H1 (cell line): ENCODE results near the gene SGMS1. TPM values are rescaled to one million over a fixed set of nuclear protein-coding genes. Genes with fewer than 3 reads are reported as not detected.

Experiments used
- CTCF ChIA-PET: fragments of 300-600 bp; sonication (Branson Sonifier 250); formaldehyde crosslinking; loops from one replicate; lab custom pipeline; 2021; ENCODE audit not compliant: partially characterized antibody; lab: Charles Lee
- POLR2A ChIA-PET: fragments of 300-600 bp; sonication (Branson Sonifier 250); formaldehyde crosslinking; loops from one replicate; lab custom pipeline; 2021; ENCODE audit warnings: inconsistent platforms; ENCODE audit not compliant: partially characterized antibody; lab: Charles Lee
- DNase-seq, 2 experiments: peaks; one replicate each; pipeline versions ENCODE4 v3.0.0 to v3.0.0-alpha.2; 2010 to 2022; ENCODE audit warnings: low spot score in 2 of 2, low read depth in 1 of 2, mixed read lengths in 1 of 2
- FAIRE-seq: peaks from 2 replicates; lab custom pipeline; 2011; peaks lifted over from hg19 to GRCh38; lab: Jason Lieb, UNC
- H2AFZ ChIP-seq: 2 replicates; pipeline ENCODE4 v1.8.1; 2012; ENCODE audit warnings: low read length, inconsistent platforms
- H2AK5ac ChIP-seq: 2 replicates; pipeline ENCODE4 v1.6.1; 2013; ENCODE audit warnings: low read depth, low read length
- H2BK120ac ChIP-seq: replicated peaks from 2 replicates; pipeline ENCODE3; 2013; ENCODE audit warnings: low read depth, low read length, inconsistent platforms
- H2BK12ac ChIP-seq: 2 replicates; pipeline ENCODE4 v1.6.1; 2013; ENCODE audit warnings: low read depth, low read length
- H2BK15ac ChIP-seq: 2 replicates; pipeline ENCODE4 v1.6.1; 2013; ENCODE audit warnings: low read length
- H2BK20ac ChIP-seq: 2 replicates; pipeline ENCODE4 v1.6.1; 2013; ENCODE audit warnings: low read length
- H2BK5ac ChIP-seq: 2 replicates; pipeline ENCODE4 v1.6.1; 2013; ENCODE audit warnings: low read depth, low read length
- H3K14ac ChIP-seq: 2 replicates; pipeline ENCODE4 v1.6.1; 2013; ENCODE audit warnings: inconsistent platforms; ENCODE audit not compliant: insufficient read length
- H3K18ac ChIP-seq: 2 replicates; pipeline ENCODE4 v1.6.1; 2013; ENCODE audit warnings: low read length; ENCODE audit errors: extremely low read depth
- H3K23ac ChIP-seq: 2 replicates; pipeline ENCODE4 v1.6.1; 2013; ENCODE audit warnings: inconsistent platforms; ENCODE audit not compliant: insufficient read length
- H3K23me2 ChIP-seq: 2 replicates; pipeline ENCODE4 v1.6.1; 2013; ENCODE audit warnings: low read depth, low read length
- H3K27ac ChIP-seq: 2 replicates; pipeline ENCODE4 v1.6.1; 2011; ENCODE audit warnings: low read depth, low read length, inconsistent platforms
- H3K27me3 ChIP-seq, 4 experiments: replicated peaks in 1 of 4; 1 replicate in 1 of 4; 2 replicates in 3 of 4; pipeline versions ENCODE4 v1.6.1 to v1.8.1; 2011 to 2013; ENCODE audit warnings: low read length in 3 of 4, mild to moderate bottlenecking in 3 of 4, inconsistent platforms in 2 of 4, mixed read lengths in 2 of 4, moderate library complexity in 1 of 4; ENCODE audit not compliant: control insufficient read depth in 3 of 4, insufficient read depth in 3 of 4; ENCODE audit errors: extremely low read depth in 1 of 4
- H3K36me3 ChIP-seq, 4 experiments: 2 replicates each; pipeline versions ENCODE4 v1.6.1 to v1.8.1; 2011 to 2013; ENCODE audit warnings: mild to moderate bottlenecking in 4 of 4, low read length in 3 of 4, moderate library complexity in 2 of 4, control low read depth in 1 of 4, inconsistent platforms in 1 of 4; ENCODE audit not compliant: insufficient read depth in 4 of 4, control insufficient read depth in 2 of 4
- H3K4ac ChIP-seq: replicated peaks from 2 replicates; pipeline ENCODE3; 2013; ENCODE audit warnings: low read length, low read depth, mixed read lengths, inconsistent platforms; ENCODE audit not compliant: insufficient read length
- H3K4me1 ChIP-seq, 4 experiments: replicated peaks in 1 of 4; 1 replicate in 1 of 4; 2 replicates in 3 of 4; pipeline versions ENCODE4 v1.6.1 to v1.8.1; 2011 to 2013; ENCODE audit warnings: low read length in 3 of 4, inconsistent platforms in 2 of 4, mixed read lengths in 1 of 4; ENCODE audit not compliant: insufficient read depth in 4 of 4, control insufficient read depth in 3 of 4
- H3K4me2 ChIP-seq, 2 experiments: 2 replicates each; pipeline versions ENCODE4 v1.6.1 to v1.8.1; 2011 to 2013; ENCODE audit warnings: low read depth in 2 of 2, low read length in 2 of 2, control low read depth in 1 of 2, inconsistent platforms in 1 of 2, mild to moderate bottlenecking in 1 of 2; ENCODE audit not compliant: insufficient read depth in 1 of 2
- H3K4me3 ChIP-seq, 4 experiments: fragments of 200-600, 300-600 bp in 1 of 4; sonication (generic), shearing (Covaris generic), sonication (Bioruptor Twin) in 1 of 4; 2 replicates each; pipeline versions ENCODE4 v1.5.1 to v1.8.1; 2011 to 2016; ENCODE audit warnings: low read length in 4 of 4, low read depth in 3 of 4, control low read depth in 2 of 4, inconsistent platforms in 2 of 4, mild to moderate bottlenecking in 2 of 4, mixed read lengths in 1 of 4, moderate library complexity in 1 of 4; ENCODE audit not compliant: insufficient read depth in 2 of 4; ENCODE audit errors: extremely low read depth in 1 of 4
- H3K56ac ChIP-seq: replicated peaks from 2 replicates; pipeline ENCODE3; 2013; ENCODE audit warnings: low read depth, mild to moderate bottlenecking, mixed read lengths, low read length, inconsistent platforms; ENCODE audit not compliant: insufficient read length
- H3K79me1 ChIP-seq: 2 replicates; pipeline ENCODE4 v1.6.1; 2013; ENCODE audit warnings: low read depth, low read length, control low read depth
- H3K79me2 ChIP-seq, 2 experiments: 2 replicates each; pipeline versions ENCODE4 v1.6.1 to v1.8.1; 2012 to 2013; ENCODE audit warnings: low read length in 2 of 2, mild to moderate bottlenecking in 2 of 2, inconsistent platforms in 1 of 2; ENCODE audit not compliant: insufficient read depth in 2 of 2, control insufficient read depth in 1 of 2
- H3K9ac ChIP-seq, 4 experiments: replicated peaks in 1 of 4; 1 replicate in 1 of 4; 2 replicates in 3 of 4; pipeline versions ENCODE4 v1.6.1 to v1.8.1; 2011 to 2013; ENCODE audit warnings: low read depth in 3 of 4, low read length in 3 of 4, control low read depth in 2 of 4, mild to moderate bottlenecking in 2 of 4, moderate library complexity in 2 of 4, inconsistent platforms in 1 of 4; ENCODE audit errors: extremely low read depth in 1 of 4
- H3K9me3 ChIP-seq, 2 experiments: 2 replicates each; pipeline versions ENCODE4 v1.6.1 to v1.8.1; 2012 to 2013; ENCODE audit warnings: mild to moderate bottlenecking in 2 of 2, moderate library complexity in 2 of 2, control low read depth in 1 of 2, inconsistent platforms in 1 of 2, low read depth in 1 of 2, low read length in 1 of 2, mixed read lengths in 1 of 2; ENCODE audit not compliant: insufficient read depth in 2 of 2
- H4K20me1 ChIP-seq, 2 experiments: replicated peaks in 1 of 2; 2 replicates each; pipeline versions ENCODE3 to v1.8.1; 2011 to 2013; ENCODE audit warnings: inconsistent platforms in 2 of 2, low read length in 2 of 2, mild to moderate bottlenecking in 1 of 2; ENCODE audit not compliant: insufficient read depth in 2 of 2, control insufficient read depth in 1 of 2
- H4K5ac ChIP-seq: 2 replicates; pipeline ENCODE4 v1.6.1; 2013; ENCODE audit warnings: low read length, low read depth, mixed read lengths, inconsistent platforms; ENCODE audit not compliant: insufficient read length
- H4K8ac ChIP-seq: 2 replicates; pipeline ENCODE4 v1.8.0; 2013; ENCODE audit warnings: mild to moderate bottlenecking, moderate library complexity, low read length, inconsistent platforms; ENCODE audit not compliant: insufficient read depth; ENCODE audit errors: extremely low read depth
- H4K91ac ChIP-seq: replicated peaks from 2 replicates; pipeline ENCODE3; 2013; ENCODE audit warnings: low read length, mixed read lengths, inconsistent platforms; ENCODE audit not compliant: insufficient read length
- KDM1A ChIP-seq: fragments of 200-600, 300-600 bp; sonication (generic); IDR thresholded peaks from 2 replicates; pipeline ENCODE4 v1.7.1; 2016; ENCODE audit warnings: mild to moderate bottlenecking, low read length, borderline replicate concordance
- MAFK ChIP-seq: IDR thresholded peaks from 2 replicates; pipeline ENCODE4 v1.6.1; 2012; ENCODE audit warnings: low read depth, mild to moderate bottlenecking, improper control_type of control experiment, low read length
- PHF8 ChIP-seq: fragments of 200-600 bp; sonication (generic); conservative IDR thresholded peaks from 2 replicates; pipeline ENCODE4 v1.7.1; 2012; ENCODE audit warnings: low read depth, mild to moderate bottlenecking, inconsistent platforms, low read length, moderate library complexity
- RNF2 ChIP-seq: fragments of 200-900, 300-1000 bp; sonication (generic); IDR thresholded peaks from 2 replicates; pipeline ENCODE4 v1.7.1; 2016; ENCODE audit warnings: borderline replicate concordance, low read depth, mild to moderate bottlenecking, antibody characterized with exemption, low read length; ENCODE audit not compliant: poor library complexity, severe bottlenecking; ENCODE audit errors: missing control alignments
- YY1 ChIP-seq: IDR thresholded peaks from 2 replicates; pipeline ENCODE4 v1.6.1; 2011; ENCODE audit warnings: low read depth, mild to moderate bottlenecking, low read length
- WGBS, 2 experiments: shearing (Covaris generic) in 1 of 2; methylation state at CpG; one replicate each; pipeline versions ENCODE4 v1.1.6 to v1.1.7; 2013 to 2015; ENCODE audit warnings: low lambda C conversion rate in 2 of 2, mixed read lengths in 2 of 2, inconsistent platforms in 1 of 2, low coverage in 1 of 2, missing lambda C conversion rate in 1 of 2; ENCODE audit not compliant: insufficient replicate concordance in 2 of 2, insufficient coverage in 1 of 2, insufficient read length in 1 of 2; ENCODE audit errors: extremely low coverage in 1 of 2, missing lambda C conversion rate in 1 of 2; 5-methylcytosine and 5-hydroxymethylcytosine counted together
- polyA plus RNA-seq, 7 experiments: library from polyadenylated mRNA; depleted of rRNA in 3 of 7; stranded (reverse) in 5 of 7; unstranded in 2 of 7; fragments of >200 nt in 5 of 7; fragments of 200-250 nt in 2 of 7; gene quantifications; 1 replicate in 5 of 7; 2 replicates in 1 of 7; 4 replicates in 1 of 7; pipeline versions ENCODE4 v1.2.1 to v1.2.3, GENCODE V29; 2011 to 2013; ENCODE audit warnings: missing spikeins in 2 of 7, mixed read lengths in 2 of 7
- total RNA-seq: library from RNA; stranded (reverse); fragmentation: NEBNext Ultra II Directional; extraction: Animal tissue kit (Norgen Biotek cat#: 25700); gene quantifications from 2 replicates; pipeline ENCODE4 v1.2.1, GENCODE V29; 2021

The SGMS1 gene
- total and polyA plus RNA-seq, 2 of the 8 experiments (the other 6 are each of a cell fraction or from before 2014, with no cell fraction given), result 6.0 to 15.6 TPM

DNA sequence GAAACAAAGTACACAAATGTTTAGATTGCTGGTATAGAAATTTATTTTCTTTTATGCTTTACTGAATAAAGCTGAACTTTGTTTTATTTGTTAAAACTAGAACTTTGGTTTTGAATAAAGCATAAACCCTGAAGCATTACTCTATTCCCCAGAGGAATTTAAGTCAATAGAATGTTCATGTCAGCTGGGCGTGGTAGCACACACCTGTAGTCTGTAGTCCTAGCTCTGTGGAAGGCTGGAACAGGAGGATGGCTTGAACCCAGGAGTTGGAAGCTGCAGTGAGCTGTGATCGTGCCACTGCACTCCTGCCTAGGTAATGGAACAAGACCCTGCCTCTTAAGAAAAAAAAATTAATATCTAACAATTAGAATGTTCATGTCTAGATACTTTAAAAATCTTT, 233.5 kb downstream of the SGMS1 start:
- POLR2A ChIA-PET, result no interaction called here
- no peak overlapping the region for H2BK15ac ChIP-seq
- H3K9ac ChIP-seq, result no peak overlapping the region
- no peak overlapping the region for H2AFZ ChIP-seq
- no peaks in the 10 kb centered on the region for H3K23me2 ChIP-seq
- H3K56ac ChIP-seq, result no peak overlapping the region
- H3K27ac ChIP-seq, result no peak overlapping the region
- no peaks in the 10 kb centered on the region for H3K36me3 ChIP-seq
- no peak for TF ChIP-seq RNF2
- no peak for TF ChIP-seq PHF8
- TF ChIP-seq KDM1A, result no peak
- no peak for TF ChIP-seq YY1
- TF ChIP-seq MAFK, result no peak
- no peaks in the 10 kb centered on the region for H3K9me3 ChIP-seq
- no peak overlapping the region for H2BK5ac ChIP-seq
- H2AK5ac ChIP-seq, result no peak overlapping the region
- H2BK20ac ChIP-seq, result no peak overlapping the region
- FAIRE-seq (no peak), DNase-seq (no peak)
- no peak overlapping the region for H4K5ac ChIP-seq
- H3K79me2 ChIP-seq, result peaks cover 0 to 3% of the 10 kb centered on the region in 2 experiments; a peak in 1 of 4 replicates
- H4K91ac ChIP-seq, result no peak overlapping the region
- H2BK12ac ChIP-seq, result no peak overlapping the region
- CTCF ChIA-PET, result interaction anchor here (0.8 kb wide), 1 partner anchor 23 kb away, joined by 4 read pairs; no protein-coding TSS in a partner anchor
- H3K4me1 ChIP-seq, result peaks cover 0 to 6% (median 1%) of the 10 kb centered on the region in 4 experiments; a peak in 4 of 7 replicates
- no peaks in the 10 kb centered on the region for H4K20me1 ChIP-seq
- no peak overlapping the region for H3K4me3 ChIP-seq
- WGBS, 2 experiments, result 91% methylated on average over 2 of the region's 2 CpGs; no CpG with 5 or more reads in 1 of the 2 experiments
- no peak overlapping the region for H2BK120ac ChIP-seq
- H3K79me1 ChIP-seq, result no peaks in the 10 kb centered on the region; the same call in 1 of the 2 replicates
- no peak overlapping the region for H3K4ac ChIP-seq
- H4K8ac ChIP-seq, result no peak overlapping the region
- no peak overlapping the region for H3K14ac ChIP-seq
- H3K27me3 ChIP-seq, result no peaks in the 10 kb centered on the region
- no peak overlapping the region for H3K18ac ChIP-seq
- peak overlapping the region; percentile 70 for H3K23ac ChIP-seq
- no peak overlapping the region for H3K4me2 ChIP-seq
